H1 (cell line): ENCODE data around the gene SNRPE. TPM values are rescaled to one million over a fixed set of nuclear protein-coding genes. Genes with fewer than 3 reads are reported as not detected.

Experiments
- CTCF ChIA-PET: fragments of 300-600 bp; sonication (Branson Sonifier 250); formaldehyde crosslinking; loops from one replicate; lab custom pipeline; 2021; ENCODE audit not compliant: partially characterized antibody; lab: Charles Lee
- POLR2A ChIA-PET: fragments of 300-600 bp; sonication (Branson Sonifier 250); formaldehyde crosslinking; loops from one replicate; lab custom pipeline; 2021; ENCODE audit warnings: inconsistent platforms; ENCODE audit not compliant: partially characterized antibody; lab: Charles Lee
- DNase-seq, 2 experiments: peaks; one replicate each; pipeline versions ENCODE4 v3.0.0 to v3.0.0-alpha.2; 2010 to 2022; ENCODE audit warnings: low spot score in 2 of 2, low read depth in 1 of 2, mixed read lengths in 1 of 2
- FAIRE-seq: peaks from 2 replicates; lab custom pipeline; 2011; peaks lifted over from hg19 to GRCh38; lab: Jason Lieb, UNC
- H2AFZ ChIP-seq: 2 replicates; pipeline ENCODE4 v1.8.1; 2012; ENCODE audit warnings: low read length, inconsistent platforms
- H2AK5ac ChIP-seq: 2 replicates; pipeline ENCODE4 v1.6.1; 2013; ENCODE audit warnings: low read depth, low read length
- H2BK120ac ChIP-seq: replicated peaks from 2 replicates; pipeline ENCODE3; 2013; ENCODE audit warnings: low read depth, low read length, inconsistent platforms
- H2BK12ac ChIP-seq: 2 replicates; pipeline ENCODE4 v1.6.1; 2013; ENCODE audit warnings: low read depth, low read length
- H2BK15ac ChIP-seq: 2 replicates; pipeline ENCODE4 v1.6.1; 2013; ENCODE audit warnings: low read length
- H2BK20ac ChIP-seq: 2 replicates; pipeline ENCODE4 v1.6.1; 2013; ENCODE audit warnings: low read length
- H2BK5ac ChIP-seq: 2 replicates; pipeline ENCODE4 v1.6.1; 2013; ENCODE audit warnings: low read depth, low read length
- H3K14ac ChIP-seq: 2 replicates; pipeline ENCODE4 v1.6.1; 2013; ENCODE audit warnings: inconsistent platforms; ENCODE audit not compliant: insufficient read length
- H3K18ac ChIP-seq: 2 replicates; pipeline ENCODE4 v1.6.1; 2013; ENCODE audit warnings: low read length; ENCODE audit errors: extremely low read depth
- H3K23ac ChIP-seq: 2 replicates; pipeline ENCODE4 v1.6.1; 2013; ENCODE audit warnings: inconsistent platforms; ENCODE audit not compliant: insufficient read length
- H3K23me2 ChIP-seq: 2 replicates; pipeline ENCODE4 v1.6.1; 2013; ENCODE audit warnings: low read depth, low read length
- H3K27ac ChIP-seq: 2 replicates; pipeline ENCODE4 v1.6.1; 2011; ENCODE audit warnings: low read depth, low read length, inconsistent platforms
- H3K27me3 ChIP-seq, 4 experiments: replicated peaks in 1 of 4; 1 replicate in 1 of 4; 2 replicates in 3 of 4; pipeline versions ENCODE4 v1.6.1 to v1.8.1; 2011 to 2013; ENCODE audit warnings: low read length in 3 of 4, mild to moderate bottlenecking in 3 of 4, inconsistent platforms in 2 of 4, mixed read lengths in 2 of 4, moderate library complexity in 1 of 4; ENCODE audit not compliant: control insufficient read depth in 3 of 4, insufficient read depth in 3 of 4; ENCODE audit errors: extremely low read depth in 1 of 4
- H3K36me3 ChIP-seq, 4 experiments: 2 replicates each; pipeline versions ENCODE4 v1.6.1 to v1.8.1; 2011 to 2013; ENCODE audit warnings: mild to moderate bottlenecking in 4 of 4, low read length in 3 of 4, moderate library complexity in 2 of 4, control low read depth in 1 of 4, inconsistent platforms in 1 of 4; ENCODE audit not compliant: insufficient read depth in 4 of 4, control insufficient read depth in 2 of 4
- H3K4ac ChIP-seq: replicated peaks from 2 replicates; pipeline ENCODE3; 2013; ENCODE audit warnings: low read length, low read depth, mixed read lengths, inconsistent platforms; ENCODE audit not compliant: insufficient read length
- H3K4me1 ChIP-seq, 4 experiments: replicated peaks in 1 of 4; 1 replicate in 1 of 4; 2 replicates in 3 of 4; pipeline versions ENCODE4 v1.6.1 to v1.8.1; 2011 to 2013; ENCODE audit warnings: low read length in 3 of 4, inconsistent platforms in 2 of 4, mixed read lengths in 1 of 4; ENCODE audit not compliant: insufficient read depth in 4 of 4, control insufficient read depth in 3 of 4
- H3K4me2 ChIP-seq, 2 experiments: 2 replicates each; pipeline versions ENCODE4 v1.6.1 to v1.8.1; 2011 to 2013; ENCODE audit warnings: low read depth in 2 of 2, low read length in 2 of 2, control low read depth in 1 of 2, inconsistent platforms in 1 of 2, mild to moderate bottlenecking in 1 of 2; ENCODE audit not compliant: insufficient read depth in 1 of 2
- H3K4me3 ChIP-seq, 4 experiments: fragments of 200-600, 300-600 bp in 1 of 4; sonication (generic), shearing (Covaris generic), sonication (Bioruptor Twin) in 1 of 4; 2 replicates each; pipeline versions ENCODE4 v1.5.1 to v1.8.1; 2011 to 2016; ENCODE audit warnings: low read length in 4 of 4, low read depth in 3 of 4, control low read depth in 2 of 4, inconsistent platforms in 2 of 4, mild to moderate bottlenecking in 2 of 4, mixed read lengths in 1 of 4, moderate library complexity in 1 of 4; ENCODE audit not compliant: insufficient read depth in 2 of 4; ENCODE audit errors: extremely low read depth in 1 of 4
- H3K56ac ChIP-seq: replicated peaks from 2 replicates; pipeline ENCODE3; 2013; ENCODE audit warnings: low read depth, mild to moderate bottlenecking, mixed read lengths, low read length, inconsistent platforms; ENCODE audit not compliant: insufficient read length
- H3K79me1 ChIP-seq: 2 replicates; pipeline ENCODE4 v1.6.1; 2013; ENCODE audit warnings: low read depth, low read length, control low read depth
- H3K79me2 ChIP-seq, 2 experiments: 2 replicates each; pipeline versions ENCODE4 v1.6.1 to v1.8.1; 2012 to 2013; ENCODE audit warnings: low read length in 2 of 2, mild to moderate bottlenecking in 2 of 2, inconsistent platforms in 1 of 2; ENCODE audit not compliant: insufficient read depth in 2 of 2, control insufficient read depth in 1 of 2
- H3K9ac ChIP-seq, 4 experiments: replicated peaks in 1 of 4; 1 replicate in 1 of 4; 2 replicates in 3 of 4; pipeline versions ENCODE4 v1.6.1 to v1.8.1; 2011 to 2013; ENCODE audit warnings: low read depth in 3 of 4, low read length in 3 of 4, control low read depth in 2 of 4, mild to moderate bottlenecking in 2 of 4, moderate library complexity in 2 of 4, inconsistent platforms in 1 of 4; ENCODE audit errors: extremely low read depth in 1 of 4
- H3K9me3 ChIP-seq, 2 experiments: 2 replicates each; pipeline versions ENCODE4 v1.6.1 to v1.8.1; 2012 to 2013; ENCODE audit warnings: mild to moderate bottlenecking in 2 of 2, moderate library complexity in 2 of 2, control low read depth in 1 of 2, inconsistent platforms in 1 of 2, low read depth in 1 of 2, low read length in 1 of 2, mixed read lengths in 1 of 2; ENCODE audit not compliant: insufficient read depth in 2 of 2
- H4K20me1 ChIP-seq, 2 experiments: replicated peaks in 1 of 2; 2 replicates each; pipeline versions ENCODE3 to v1.8.1; 2011 to 2013; ENCODE audit warnings: inconsistent platforms in 2 of 2, low read length in 2 of 2, mild to moderate bottlenecking in 1 of 2; ENCODE audit not compliant: insufficient read depth in 2 of 2, control insufficient read depth in 1 of 2
- H4K5ac ChIP-seq: 2 replicates; pipeline ENCODE4 v1.6.1; 2013; ENCODE audit warnings: low read length, low read depth, mixed read lengths, inconsistent platforms; ENCODE audit not compliant: insufficient read length
- H4K8ac ChIP-seq: 2 replicates; pipeline ENCODE4 v1.8.0; 2013; ENCODE audit warnings: mild to moderate bottlenecking, moderate library complexity, low read length, inconsistent platforms; ENCODE audit not compliant: insufficient read depth; ENCODE audit errors: extremely low read depth
- H4K91ac ChIP-seq: replicated peaks from 2 replicates; pipeline ENCODE3; 2013; ENCODE audit warnings: low read length, mixed read lengths, inconsistent platforms; ENCODE audit not compliant: insufficient read length
- EZH2 ChIP-seq: fragments of 200-600 bp; sonication (generic); IDR thresholded peaks from 2 replicates; pipeline ENCODE4 v1.7.1; 2012; ENCODE audit warnings: low read depth, mild to moderate bottlenecking, moderate library complexity, low read length, inconsistent platforms; ENCODE audit not compliant: severe bottlenecking
- NANOG ChIP-seq: IDR thresholded peaks from 2 replicates; pipeline ENCODE4 v1.6.1; 2011; ENCODE audit warnings: low read length, low read depth, mild to moderate bottlenecking, inconsistent platforms; ENCODE audit not compliant: insufficient read depth, poor library complexity, severe bottlenecking
- RAD21 ChIP-seq, 2 experiments: IDR thresholded peaks in 1 of 2; conservative IDR thresholded peaks in 1 of 2; 2 replicates each; pipeline ENCODE4 v1.6.1; 2011; ENCODE audit warnings: low read depth in 2 of 2, low read length in 2 of 2, improper control_type of control experiment in 1 of 2, inconsistent platforms in 1 of 2, mild to moderate bottlenecking in 1 of 2, moderate library complexity in 1 of 2
- RNF2 ChIP-seq: fragments of 200-900, 300-1000 bp; sonication (generic); IDR thresholded peaks from 2 replicates; pipeline ENCODE4 v1.7.1; 2016; ENCODE audit warnings: borderline replicate concordance, low read depth, mild to moderate bottlenecking, antibody characterized with exemption, low read length; ENCODE audit not compliant: poor library complexity, severe bottlenecking; ENCODE audit errors: missing control alignments
- RXRA ChIP-seq: IDR thresholded peaks from 2 replicates; pipeline ENCODE4 v1.6.1; 2011; ENCODE audit warnings: low read depth, mild to moderate bottlenecking, low read length, moderate library complexity; ENCODE audit not compliant: insufficient read depth
- TAF7 ChIP-seq: optimal IDR thresholded peaks from 2 replicates; pipeline ENCODE3; 2011; ENCODE audit warnings: low read depth, mild to moderate bottlenecking, inconsistent platforms, low read length, moderate library complexity, borderline replicate concordance
- ZNF274 ChIP-seq: IDR thresholded peaks from 2 replicates; pipeline ENCODE4 v1.7.0; 2012; ENCODE audit warnings: low read length, borderline replicate concordance; ENCODE audit errors: extremely low read depth
- WGBS, 2 experiments: shearing (Covaris generic) in 1 of 2; methylation state at CpG; one replicate each; pipeline versions ENCODE4 v1.1.6 to v1.1.7; 2013 to 2015; ENCODE audit warnings: low lambda C conversion rate in 2 of 2, mixed read lengths in 2 of 2, inconsistent platforms in 1 of 2, low coverage in 1 of 2, missing lambda C conversion rate in 1 of 2; ENCODE audit not compliant: insufficient replicate concordance in 2 of 2, insufficient coverage in 1 of 2, insufficient read length in 1 of 2; ENCODE audit errors: extremely low coverage in 1 of 2, missing lambda C conversion rate in 1 of 2; 5-methylcytosine and 5-hydroxymethylcytosine counted together
- polyA plus RNA-seq, 7 experiments: library from polyadenylated mRNA; depleted of rRNA in 3 of 7; stranded (reverse) in 5 of 7; unstranded in 2 of 7; fragments of >200 nt in 5 of 7; fragments of 200-250 nt in 2 of 7; gene quantifications; 1 replicate in 5 of 7; 2 replicates in 1 of 7; 4 replicates in 1 of 7; pipeline versions ENCODE4 v1.2.1 to v1.2.3, GENCODE V29; 2011 to 2013; ENCODE audit warnings: missing spikeins in 2 of 7, mixed read lengths in 2 of 7
- total RNA-seq: library from RNA; stranded (reverse); fragmentation: NEBNext Ultra II Directional; extraction: Animal tissue kit (Norgen Biotek cat#: 25700); gene quantifications from 2 replicates; pipeline ENCODE4 v1.2.1, GENCODE V29; 2021

The SNRPE gene
- total and polyA plus RNA-seq, 2 of the 8 experiments (the other 6 are each of a cell fraction or from before 2014, with no cell fraction given), result 416 to 461 TPM

GRCh38 chr1:203916756-203917155, 55.4 kb downstream of the SNRPE start:
- no peak overlapping the region for H3K4me3 ChIP-seq
- FAIRE-seq (no peak), DNase-seq (no peak)
- H3K27ac ChIP-seq, result no peak overlapping the region
- 88% methylated on average over 2 of the region's 2 CpGs; no CpG with 5 or more reads in 1 of the 2 experiments for WGBS, 2 experiments
- H4K20me1 ChIP-seq, result no peaks in the 10 kb centered on the region
- H3K4me2 ChIP-seq, result no peak overlapping the region
- H2BK15ac ChIP-seq, result no peak overlapping the region
- no peak overlapping the region for H2AFZ ChIP-seq
- no peak overlapping the region for H4K91ac ChIP-seq
- H3K56ac ChIP-seq, result no peak overlapping the region
- H3K79me1 ChIP-seq, result no peaks in the 10 kb centered on the region
- H3K4me1 ChIP-seq, result no peaks in the 10 kb centered on the region
- H3K23me2 ChIP-seq, result no peaks in the 10 kb centered on the region
- H4K8ac ChIP-seq, result no peak overlapping the region
- no peaks in the 10 kb centered on the region for H3K36me3 ChIP-seq
- no peak overlapping the region for H2BK12ac ChIP-seq
- no peak overlapping the region for H3K18ac ChIP-seq
- no peaks in the 10 kb centered on the region for H3K27me3 ChIP-seq
- peaks cover 0 to 5% of the 10 kb centered on the region in 2 experiments; a peak in 1 of 4 replicates for H3K9me3 ChIP-seq
- H2BK20ac ChIP-seq, result no peak overlapping the region
- no peak overlapping the region for H3K9ac ChIP-seq
- H2BK120ac ChIP-seq, result no peak overlapping the region
- H2AK5ac ChIP-seq, result no peak overlapping the region
- H2BK5ac ChIP-seq, result no peak overlapping the region
- no peak overlapping the region for H3K14ac ChIP-seq
- no peaks in the 10 kb centered on the region for H3K79me2 ChIP-seq
- ChIA-PET POLR2A (no interaction called here), CTCF (interaction anchor here (0.8 kb wide), 1 partner anchor 117 kb away, joined by 3 read pairs; no protein-coding TSS in a partner anchor)
- H4K5ac ChIP-seq, result no peak overlapping the region
- H3K23ac ChIP-seq, result no peak overlapping the region
- no peak overlapping the region for H3K4ac ChIP-seq
- no peak for TF ChIP-seq EZH2
- no peak for TF ChIP-seq RAD21 (IDR thresholded peaks at IDR 0.05 in 1 of 2, conservative IDR thresholded peaks at IDR 0.05 in 1 of 2; ENCODE audit: low read depth in 2 of 2, low read length in 2 of 2)
- TF ChIP-seq NANOG, result no peak
- no peak for TF ChIP-seq ZNF274
- no peak for TF ChIP-seq TAF7
- no peak for TF ChIP-seq RNF2
- TF ChIP-seq RXRA, result no peak
